ENCODE results near the gene ADAMTS17. TPM values are rescaled to one million over a fixed set of nuclear protein-coding genes. Genes with fewer than 3 reads are reported as not detected.

The ADAMTS17 gene
- total RNA-seq, 1 donor from 2014 or later: 17.0 TPM

DNA sequence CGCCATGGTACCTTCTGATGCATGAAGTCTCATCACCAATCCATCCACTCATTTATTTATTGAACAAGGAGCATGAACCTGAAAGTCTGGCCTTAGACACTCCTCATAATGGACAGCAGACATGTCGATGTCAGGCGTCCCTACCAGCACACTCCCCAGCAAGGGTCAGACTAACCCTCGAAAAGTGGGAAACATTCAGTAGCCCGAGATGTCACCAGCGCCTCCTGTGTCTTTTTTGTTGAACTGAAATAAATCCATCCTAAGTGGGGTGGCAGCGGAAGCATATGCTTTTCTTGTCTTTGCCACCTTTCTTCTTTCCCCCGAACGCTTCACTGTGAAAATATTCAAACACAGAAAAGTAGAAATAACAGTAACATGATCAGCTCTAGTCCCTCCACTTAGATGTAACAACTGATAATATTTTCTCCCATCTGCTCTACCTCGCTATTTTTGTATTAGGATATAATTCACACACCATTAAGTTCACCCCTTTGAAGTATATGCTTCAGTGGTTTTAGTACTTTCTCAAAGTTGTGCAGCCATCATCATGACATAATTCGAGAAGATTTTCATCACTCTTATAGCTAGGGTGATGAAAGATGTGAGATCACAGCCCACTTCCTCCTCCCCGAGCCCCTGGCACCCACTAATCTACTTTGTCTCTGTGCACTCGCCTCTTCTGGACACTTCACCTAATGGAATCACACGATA, 121.6 kb downstream of the ADAMTS17 start:
- no peak for DNase-seq

DNA sequence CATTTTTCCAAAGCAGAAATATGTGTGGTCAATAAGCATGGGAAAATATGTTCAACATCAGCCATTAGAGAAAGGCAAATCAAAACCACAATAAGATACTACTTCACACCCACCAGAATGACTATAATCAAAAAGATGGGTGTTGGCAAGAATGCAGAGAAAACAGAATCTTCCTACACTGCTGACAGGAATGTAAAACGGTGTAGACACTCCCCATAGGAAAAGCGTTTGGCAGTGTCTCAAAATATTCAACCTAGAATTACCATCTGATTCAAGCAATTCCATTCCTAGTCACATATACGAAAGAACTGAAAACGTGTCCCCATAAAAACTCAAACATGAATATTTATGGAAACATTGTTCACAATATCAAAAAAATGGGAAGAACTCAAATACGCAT, 123.3 kb downstream of the ADAMTS17 start:
- no peak for DNase-seq

GRCh38 chr15:100216182-100216581, 125.6 kb downstream of the ADAMTS17 start:
- no peak for DNase-seq

- no peak for DNase-seq
These were observed 126.0 kb downstream of the ADAMTS17 start for GRCh38 chr15:100215843-100216169.

DNA sequence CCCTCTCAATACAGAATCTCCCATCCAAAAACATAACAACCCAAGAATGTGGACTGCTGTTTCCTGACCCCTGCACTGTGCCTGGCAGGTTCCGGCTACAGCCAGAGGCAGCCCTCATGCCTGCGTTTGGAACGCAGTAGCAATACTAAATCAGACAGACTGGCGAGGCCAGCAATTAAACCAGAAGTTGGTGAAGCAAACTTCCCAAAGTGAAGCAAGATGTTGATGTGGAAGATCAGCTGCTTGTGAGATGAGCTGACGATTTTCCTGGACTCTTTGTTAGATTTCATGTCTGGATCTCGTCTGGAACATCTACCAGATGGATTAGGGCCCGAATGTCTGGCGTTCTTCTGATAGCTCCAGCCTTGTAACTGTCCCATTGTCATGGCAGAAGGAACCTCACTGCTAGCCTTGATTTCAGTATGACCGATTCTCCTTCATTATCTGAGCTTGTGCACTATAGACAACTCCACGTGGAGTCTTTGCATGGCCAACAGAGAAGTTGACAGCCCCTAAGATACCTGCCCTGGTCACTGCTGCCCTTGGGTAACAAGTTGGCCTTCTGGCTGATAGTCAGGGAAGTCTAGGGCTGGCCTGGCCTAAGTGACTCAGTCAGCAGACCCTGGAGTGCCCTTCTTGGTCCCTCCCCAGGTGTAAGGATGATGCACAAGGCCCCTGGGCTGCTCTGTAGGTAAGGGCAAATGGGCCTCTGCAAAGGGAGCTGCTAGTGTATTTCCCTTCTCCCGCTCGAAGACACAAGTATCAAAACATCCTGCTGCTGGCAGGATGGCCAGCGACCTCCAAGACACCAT, 126.5 kb downstream of the ADAMTS17 start:
- no peak for DNase-seq

DNA sequence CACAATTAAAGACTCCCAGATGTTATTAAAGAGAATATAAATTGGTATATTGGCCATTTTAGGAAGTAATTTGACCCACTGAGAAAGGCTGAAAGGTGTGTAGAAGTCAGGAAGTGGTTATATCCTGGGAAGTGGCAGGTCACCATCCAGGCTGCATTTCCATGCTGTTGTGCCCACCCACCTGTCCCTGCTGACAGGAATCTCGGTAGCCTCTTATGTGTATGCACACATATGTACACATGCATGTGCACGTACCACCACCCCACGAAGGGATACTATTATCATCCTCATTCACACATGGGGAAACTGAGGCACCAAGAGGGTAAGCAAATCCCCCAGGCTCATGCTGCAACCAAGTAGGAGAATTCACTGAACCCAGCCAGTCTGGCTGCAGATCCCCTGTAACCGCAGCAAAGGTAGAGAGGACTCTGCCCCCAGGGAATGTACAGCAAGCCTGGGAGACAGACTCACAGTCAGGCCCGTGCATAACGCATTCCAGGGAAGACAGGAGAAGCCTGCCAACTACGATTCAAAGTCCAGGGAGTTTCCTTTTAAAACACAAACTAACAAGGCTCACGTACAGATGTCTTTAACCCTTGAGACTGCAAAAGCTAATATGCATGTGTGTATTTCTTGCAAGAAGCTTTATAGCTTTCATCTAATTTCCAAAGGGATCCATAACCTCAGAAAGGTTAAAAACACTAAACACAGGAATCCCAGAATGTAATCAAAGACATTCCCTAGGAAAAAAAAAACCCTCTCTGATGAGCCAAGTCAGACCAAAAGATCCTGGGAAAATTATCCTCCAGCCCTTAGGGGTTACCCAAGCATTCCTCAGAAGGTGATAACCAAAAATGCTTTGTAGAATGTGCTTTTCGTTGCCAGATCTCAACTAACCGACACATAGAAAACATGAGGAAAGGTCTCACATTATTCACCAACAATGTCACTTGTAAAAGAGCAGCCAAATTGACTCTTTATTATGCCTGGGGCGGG, 129.6 kb downstream of the ADAMTS17 start:
- no peak for DNase-seq

DNA sequence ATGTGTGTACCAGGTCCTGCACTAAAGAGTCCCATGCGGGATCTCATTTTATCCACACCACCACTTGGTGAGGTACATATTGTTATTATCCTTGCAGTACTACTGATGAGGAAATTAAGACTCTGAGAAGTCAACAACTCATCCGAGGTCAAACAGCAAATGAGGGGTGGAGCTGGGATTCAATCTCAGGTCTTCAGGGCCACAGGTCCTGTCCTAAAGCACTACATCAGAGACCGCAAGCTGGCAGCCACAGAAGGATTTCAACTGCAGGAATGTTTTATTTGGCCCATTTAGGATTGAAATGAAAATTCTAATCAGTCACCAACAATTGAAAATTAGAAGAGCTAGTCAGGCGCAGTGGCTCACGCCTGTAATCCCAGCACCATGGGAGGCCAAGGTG, 131.4 kb downstream of the ADAMTS17 start:
- no peak for DNase-seq

DNA sequence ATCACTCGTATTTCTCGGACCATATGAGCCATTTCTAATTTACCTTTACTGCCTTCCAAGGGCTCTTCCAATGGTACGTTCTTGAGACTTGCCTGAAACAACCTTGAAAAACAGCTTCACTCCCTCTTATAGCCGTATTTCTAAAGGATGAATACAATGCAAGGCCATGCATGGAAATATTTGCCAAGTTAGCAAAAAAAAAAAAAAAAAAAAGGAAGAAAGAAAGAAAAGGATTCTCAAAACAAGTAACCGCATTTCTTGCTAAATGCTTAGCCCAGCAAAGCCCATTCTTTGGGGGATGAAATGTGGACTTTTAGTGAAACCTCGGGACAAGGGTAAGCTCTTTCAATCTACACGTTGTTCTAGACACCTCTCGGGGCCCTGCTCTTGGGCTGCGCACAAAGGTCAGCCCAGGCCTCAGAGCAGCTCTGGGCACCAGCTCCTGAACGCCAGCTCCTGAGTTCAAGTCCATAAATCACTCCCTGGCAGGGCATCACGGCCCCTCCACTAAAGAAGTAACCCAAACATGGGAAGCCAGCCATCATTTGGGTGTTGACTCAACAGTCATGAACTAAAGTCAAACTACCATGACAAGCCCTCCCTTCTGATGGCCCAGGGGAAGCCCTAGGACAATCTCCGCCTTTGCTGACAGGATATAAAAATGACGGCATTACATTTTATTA, 132.7 kb downstream of the ADAMTS17 start:
- DNase-seq: no peak

DNA sequence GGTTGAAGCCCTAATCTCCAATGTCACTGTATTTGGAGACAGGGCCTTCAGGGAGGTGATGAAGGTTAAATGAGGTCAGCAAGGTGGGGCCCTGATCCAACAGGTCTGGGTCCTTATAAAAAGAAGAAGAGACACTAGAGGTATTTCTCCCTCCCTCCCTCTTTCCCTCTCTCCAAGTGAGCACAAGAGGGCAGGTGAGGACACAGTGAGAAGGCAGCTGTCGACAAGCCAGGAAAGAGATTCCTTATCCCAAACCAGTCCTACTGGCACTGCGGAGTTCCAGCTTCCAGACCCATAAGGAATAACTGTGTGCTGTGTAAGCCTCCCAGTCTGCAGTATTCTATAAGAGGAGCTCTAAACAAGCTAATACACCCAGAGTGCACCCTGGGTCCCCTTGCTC, 134.7 kb downstream of the ADAMTS17 start:
- no peak for DNase-seq

DNA sequence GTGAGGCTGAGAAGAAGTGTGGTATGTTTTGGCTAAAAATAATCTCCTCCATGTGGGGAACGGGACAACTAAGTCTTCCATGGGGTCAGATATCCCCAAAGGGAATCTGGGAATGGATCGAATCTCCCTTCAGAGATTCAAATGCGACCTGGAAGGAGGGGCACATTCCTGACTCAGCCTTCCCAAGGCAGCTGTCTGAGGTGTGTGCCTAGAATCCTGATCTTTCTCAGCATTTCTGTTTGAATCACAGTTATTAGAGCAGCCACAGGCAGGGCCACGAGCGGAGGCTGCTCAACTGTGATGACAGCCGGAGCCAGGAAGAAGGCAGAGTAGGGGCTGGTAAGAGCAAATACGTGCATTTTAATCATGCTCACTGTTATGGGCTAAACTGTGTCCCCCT, 135.1 kb downstream of the ADAMTS17 start:
- DNase-seq: no peak

- DNase-seq: no peak
These were observed 136.1 kb downstream of the ADAMTS17 start for GRCh38 chr15:100205549-100206295.

DNA sequence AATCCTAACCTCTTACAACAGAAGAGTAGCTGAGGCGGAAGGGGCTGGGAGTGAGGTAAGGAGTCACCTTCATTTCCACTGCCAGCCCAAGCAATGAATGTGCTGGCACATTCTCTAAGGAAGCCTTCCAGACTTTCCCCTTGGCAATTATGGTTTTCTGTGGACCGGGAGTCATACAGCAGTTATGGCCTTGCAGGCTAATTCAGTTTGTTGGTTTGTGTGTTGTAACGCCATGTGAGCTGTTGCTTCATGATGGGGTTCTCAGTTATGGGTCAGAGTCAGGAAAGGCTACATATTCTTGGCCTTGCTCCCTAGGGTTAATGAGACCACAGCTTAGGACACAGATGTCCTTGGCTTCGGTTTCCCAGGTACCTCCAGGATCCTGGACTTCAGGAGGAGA, 137.0 kb downstream of the ADAMTS17 start:
- no peak for DNase-seq

DNA sequence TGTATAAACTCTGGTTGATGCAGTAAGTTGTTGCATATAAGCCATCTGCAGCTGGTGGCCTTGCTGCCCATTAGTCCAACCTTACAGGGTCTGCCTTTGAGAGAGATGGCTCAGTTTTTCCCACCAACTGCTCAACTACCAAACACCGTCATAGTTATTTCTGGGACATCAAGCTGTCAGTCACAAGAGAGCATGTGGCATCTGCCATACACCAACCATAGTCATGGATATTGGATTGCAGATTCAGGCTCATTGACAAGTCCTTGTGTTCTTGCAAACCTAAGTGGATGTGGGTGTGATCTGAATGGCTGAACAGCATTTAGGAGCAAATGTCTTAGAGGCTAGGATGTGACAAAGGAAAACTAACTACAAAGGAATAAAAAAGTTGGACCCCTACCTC, 137.6 kb downstream of the ADAMTS17 start:
- DNase-seq: no peak

DNA sequence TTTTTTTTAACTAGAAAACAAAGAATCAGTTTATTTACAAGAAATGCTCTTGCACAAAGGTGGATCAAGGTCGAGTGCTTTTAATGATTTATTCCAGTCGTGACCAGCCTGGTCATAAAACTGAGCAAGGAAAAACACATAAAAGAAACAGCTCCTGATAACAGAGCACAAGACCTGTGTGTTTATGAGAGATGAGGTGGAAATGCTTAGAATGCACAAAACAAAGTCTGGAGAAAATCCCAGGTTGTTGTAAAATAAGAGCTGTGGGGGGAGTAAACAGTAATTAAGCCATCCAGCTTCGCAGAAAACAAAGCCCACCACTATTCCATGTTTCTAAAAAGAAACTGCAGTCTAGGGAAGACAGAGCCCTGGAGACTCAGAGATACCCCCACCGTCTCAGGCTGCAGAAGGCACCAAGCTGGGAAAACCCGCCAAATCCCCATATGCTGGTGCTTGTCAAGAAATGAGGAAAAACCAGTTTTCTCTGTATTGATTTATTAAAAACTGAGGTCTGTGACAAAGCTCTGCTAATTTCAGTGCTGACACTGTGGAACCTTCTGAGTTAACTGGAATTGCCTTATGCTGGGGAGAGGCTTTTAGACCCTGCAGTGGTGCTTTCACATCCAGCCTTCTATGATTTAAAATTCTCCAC, 139.3 kb downstream of the ADAMTS17 start:
- DNase-seq: peak; percentile 62

DNA sequence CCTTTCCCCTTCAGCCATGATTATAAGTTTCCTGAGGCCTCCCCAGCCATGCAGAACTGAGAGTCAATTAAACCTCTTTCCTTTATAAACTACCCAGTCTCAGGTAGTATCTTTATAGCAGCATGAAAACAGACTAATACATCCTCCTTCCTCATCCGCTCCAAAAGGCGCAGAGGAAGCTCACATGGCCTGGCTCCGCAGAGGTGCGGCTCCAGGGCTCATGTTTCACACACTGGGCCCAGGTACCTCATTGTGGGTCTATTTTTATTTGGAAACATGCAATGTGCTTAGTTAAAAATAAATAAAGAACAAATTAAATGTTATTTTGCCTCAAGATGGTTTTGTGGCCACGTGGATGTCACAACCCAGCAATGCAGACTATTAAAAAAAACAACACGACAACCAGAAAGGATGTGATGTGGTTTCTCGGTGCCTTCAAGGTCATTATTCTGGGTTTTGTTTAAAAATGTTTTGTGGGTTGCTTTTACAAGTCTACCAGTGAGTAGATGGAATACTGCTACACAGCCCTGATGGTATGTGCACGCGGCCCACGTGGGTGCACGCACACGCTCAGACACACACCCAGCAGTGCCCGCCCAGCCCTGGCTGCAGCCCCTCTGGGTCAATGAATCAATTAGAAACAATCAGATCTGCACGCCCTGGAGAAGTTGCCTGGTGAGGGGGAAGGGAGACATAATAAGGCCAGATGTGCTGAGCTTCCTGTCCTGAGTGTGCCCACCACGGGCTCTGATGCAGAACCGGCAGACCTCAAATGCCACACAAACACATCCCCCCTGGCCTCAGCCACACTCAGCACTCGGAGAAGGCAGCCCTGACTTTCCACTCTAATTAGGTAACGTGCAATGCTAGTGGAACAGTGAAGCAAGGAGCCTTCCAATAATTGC, 140.1 kb downstream of the ADAMTS17 start:
- no peak for DNase-seq

- DNase-seq: no peak
These were observed 141.4 kb downstream of the ADAMTS17 start for GRCh38 chr15:100200287-100200880.

GRCh38 chr15:100199711-100200286, 142.0 kb downstream of the ADAMTS17 start:
- no peak for DNase-seq

GRCh38 chr15:100198442-100198841, 143.3 kb downstream of the ADAMTS17 start:
- DNase-seq: no peak

All from skin of body (tissue), 2 donors.